GM12878 (cell line): ENCODE data around the gene USH1G. TPM values are rescaled to one million over a fixed set of nuclear protein-coding genes. Genes with fewer than 3 reads are reported as not detected.

Experiments
- ATAC-seq: fragments of 200-7000 bp; cut with Tn5 transposase; 3 replicates; pipeline ENCODE4 v1.9.1; 2020; ENCODE audit warnings: mild to moderate bottlenecking, moderate library complexity
- BruUV-seq: library from RNA; stranded (reverse); fragments of 400-500 nt; replicated peaks from 2 replicates; lab custom pipeline; 2021; lab: Mats Ljungman, UMichigan
- CTCF ChIA-PET: fragments of 300-600 bp; sonication (Branson Sonifier 250); formaldehyde crosslinking; extraction: SDS; loops from one replicate; lab custom pipeline; 2021; ENCODE audit warnings: inconsistent platforms; lab: Yijun Ruan, JAX
- POLR2A ChIA-PET: fragments of 350-600 bp; formaldehyde crosslinking; extraction: SDS; loops from one replicate; lab custom pipeline; 2021; ENCODE audit warnings: inconsistent platforms; lab: Charles Lee
- RAD21 ChIA-PET: fragments of 300-600 bp; sonication (Branson Sonifier 250); formaldehyde crosslinking; loops from one replicate; lab custom pipeline; 2023; ENCODE audit warnings: antibody characterized with exemption; ENCODE audit not compliant: unreplicated experiment; lab: Charles Lee
- SMC1A ChIA-PET: fragments of 300-600 bp; sonication (Branson Sonifier 250); formaldehyde crosslinking; loops from one replicate; lab custom pipeline; 2023; ENCODE audit not compliant: unreplicated experiment, uncharacterized antibody; lab: Charles Lee
- DNase-seq: peaks from one replicate; pipeline ENCODE4 v3.0.0-alpha.2; 2011; ENCODE audit warnings: low read depth, low spot score
- FAIRE-seq: peaks from 3 replicates; lab custom pipeline; 2011; peaks lifted over from hg19 to GRCh38; lab: Jason Lieb, UNC
- H2AFZ ChIP-seq: 2 replicates; pipeline ENCODE4 v1.6.0; 2011; ENCODE audit warnings: low read depth, low read length, control low read depth; ENCODE audit not compliant: control insufficient read depth
- H3K27ac ChIP-seq: 2 replicates; pipeline ENCODE4 v1.5.1; 2011; ENCODE audit warnings: control low read depth; ENCODE audit not compliant: control insufficient read depth, insufficient read depth
- H3K27me3 ChIP-seq, 2 experiments: replicated peaks in 1 of 2; 2 replicates each; pipeline versions ENCODE4 v1.6.0 to v1.6.1; 2011; ENCODE audit warnings: low read length in 1 of 2; ENCODE audit not compliant: control insufficient read depth in 2 of 2, insufficient read depth in 2 of 2
- H3K36me3 ChIP-seq, 2 experiments: 2 replicates each; pipeline ENCODE4 v1.5.1; 2011; ENCODE audit warnings: low read length in 1 of 2; ENCODE audit not compliant: control insufficient read depth in 2 of 2, insufficient read depth in 2 of 2
- H3K4me1 ChIP-seq: 2 replicates; pipeline ENCODE4 v1.6.1; 2011; ENCODE audit warnings: mild to moderate bottlenecking, low read length, moderate library complexity, mixed read lengths; ENCODE audit not compliant: control insufficient read depth, insufficient read depth
- H3K4me2 ChIP-seq: 2 replicates; pipeline ENCODE4 v1.6.0; 2011; ENCODE audit warnings: control low read depth; ENCODE audit not compliant: control insufficient read depth, insufficient read depth
- H3K4me3 ChIP-seq: fragments of 200-600 bp; sonication (generic); 2 replicates; pipeline ENCODE4 v1.5.1; 2016
- H3K79me2 ChIP-seq: 2 replicates; pipeline ENCODE4 v1.6.0; 2011; ENCODE audit warnings: low read length; ENCODE audit not compliant: control insufficient read depth, insufficient read depth
- H3K9ac ChIP-seq: 2 replicates; pipeline ENCODE4 v1.8.0; 2011; ENCODE audit warnings: low read length, control low read depth, mixed read lengths; ENCODE audit not compliant: control insufficient read depth, insufficient read depth
- H3K9me3 ChIP-seq: replicated peaks from 3 replicates; pipeline ENCODE4 v1.5.1; 2011; ENCODE audit warnings: mild to moderate bottlenecking, low read length; ENCODE audit not compliant: control insufficient read depth, insufficient read depth
- H4K20me1 ChIP-seq: 2 replicates; pipeline ENCODE4 v1.6.0; 2011; ENCODE audit not compliant: control insufficient read depth, insufficient read depth
- BRCA1 ChIP-seq: IDR thresholded peaks from 2 replicates; pipeline ENCODE4 v1.6.1; 2011; ENCODE audit warnings: low read depth, low read length, improper control_type of control experiment
- EGR1 ChIP-seq, 2 experiments: IDR thresholded peaks; 1 replicate in 1 of 2; 2 replicates in 1 of 2; pipeline ENCODE4 v1.6.1; 2011 to 2012; ENCODE audit warnings: low read depth in 2 of 2, low read length in 2 of 2, borderline replicate concordance in 1 of 2, mild to moderate bottlenecking in 1 of 2, moderate library complexity in 1 of 2
- ELK1 ChIP-seq: IDR thresholded peaks from 2 replicates; pipeline ENCODE4 v1.6.1; 2012; ENCODE audit warnings: low read depth, low read length, improper control_type of control experiment
- HDAC6 ChIP-seq: fragments of 200-600 bp; sonication (generic); IDR thresholded peaks from one replicate; pipeline ENCODE4 v1.8.0; 2017; ENCODE audit warnings: antibody characterized with exemption; ENCODE audit not compliant: unreplicated experiment
- IRF3 ChIP-seq: fragments of 450-650 bp; IDR thresholded peaks from 2 replicates; pipeline ENCODE4 v1.6.1; 2014; ENCODE audit warnings: mild to moderate bottlenecking
- JUNB ChIP-seq: IDR thresholded peaks from 2 replicates; pipeline ENCODE4 v1.6.1; 2016; ENCODE audit warnings: antibody characterized with exemption, mild to moderate bottlenecking
- KLF5 ChIP-seq: fragments of 450-650 bp; IDR thresholded peaks from 2 replicates; pipeline ENCODE4 v1.6.1; 2014; ENCODE audit warnings: mild to moderate bottlenecking; ENCODE audit not compliant: partially characterized antibody
- LARP7 ChIP-seq: fragments of 450-650 bp; IDR thresholded peaks from 2 replicates; pipeline ENCODE4 v1.6.1; 2017; ENCODE audit warnings: mild to moderate bottlenecking
- MYB ChIP-seq: fragments of 150-350 bp; IDR thresholded peaks from 2 replicates; pipeline ENCODE4 v1.6.1; 2014; ENCODE audit warnings: mild to moderate bottlenecking, low read depth, low read length, borderline replicate concordance
- NKRF ChIP-seq: fragments of 450-650 bp; conservative IDR thresholded peaks from 2 replicates; pipeline ENCODE4 v1.6.1; 2017; ENCODE audit warnings: mild to moderate bottlenecking, moderate library complexity
- ZNF207 ChIP-seq: fragments of 450-650 bp; IDR thresholded peaks from 2 replicates; pipeline ENCODE4 v1.6.1; 2014; ENCODE audit warnings: antibody characterized with exemption, mild to moderate bottlenecking, borderline replicate concordance
- WGBS: methylation state at CpG from one replicate; pipeline ENCODE4 v1.1.6; 2016; ENCODE audit warnings: low lambda C conversion rate; ENCODE audit not compliant: insufficient replicate concordance, insufficient coverage; ENCODE audit errors: missing lambda C conversion rate; 5-methylcytosine and 5-hydroxymethylcytosine counted together
- in situ Hi-C: fragments of 300-500 bp; cut with MboI; formaldehyde crosslinking; loops from 9 replicates; pipeline ENCODE4 v1.14.3; 2018; ENCODE audit warnings: mixed read lengths
- intact Hi-C: fragments of 100-400 bp; cut with micrococcal nuclease; formaldehyde crosslinking; loops from one replicate; pipeline ENCODE4 v1.14.2; 2022; ENCODE audit not compliant: unreplicated experiment
- polyA plus RNA-seq, 11 experiments: library from polyadenylated mRNA; depleted of rRNA in 4 of 11; unstranded in 6 of 11; stranded (reverse) in 5 of 11; fragments of >200 nt; fragmentation: Nextera tagmentation in 4 of 11; fragmentation: Illumina TruSeq in 1 of 11; extraction: Ambion mirVana in 4 of 11; extraction: Trizol in 1 of 11; gene quantifications; 1 replicate in 1 of 11; 2 replicates in 10 of 11; pipeline versions ENCODE4 v1.2.1 to v1.2.3, GENCODE V29; 2011 to 2016; ENCODE audit warnings: inconsistent platforms in 2 of 11, missing spikeins in 2 of 11, low read depth in 1 of 11
- total RNA-seq, 4 experiments: library from RNA; depleted of rRNA in 3 of 4; stranded (reverse); fragments of >200 nt in 3 of 4; fragmentation: Illumina TruSeq in 1 of 4; extraction: Trizol in 1 of 4; gene quantifications; 2 replicates each; pipeline versions ENCODE4 v1.2.1 to v1.2.3, GENCODE V29; 2013 to 2021

Gene USH1G
- total and polyA plus RNA-seq, 10 of the 15 experiments (the other 5 are each of a cell fraction or from before 2014, with no cell fraction given), result 0.05 to 0.62 (median 0.09) TPM; not detected in 7

- 56% methylated on average over 8 of the region's 8 CpGs for WGBS
- intact Hi-C loops (no loop called here), in situ Hi-C loops (no loop called here)
- H4K20me1 ChIP-seq, result no peaks in the 10 kb centered on the region
- no peak for TF ChIP-seq ELK1
- no peak for TF ChIP-seq EGR1 (IDR thresholded peaks at IDR 0.05; ENCODE audit: borderline replicate concordance in 1 of 2, low read depth in 2 of 2, low read length in 2 of 2)
- no peak for TF ChIP-seq BRCA1
- TF ChIP-seq KLF5, result no peak
- no peak for TF ChIP-seq IRF3
- no peak for TF ChIP-seq ZNF207
- no peak for TF ChIP-seq NKRF
- no peak for TF ChIP-seq MYB
- TF ChIP-seq HDAC6, result no peak
- no peak for TF ChIP-seq LARP7
- no peak for TF ChIP-seq JUNB
- no peak overlapping the region for H3K4me2 ChIP-seq
- no peak overlapping the region for H3K4me3 ChIP-seq
- H3K4me1 ChIP-seq, result no peaks in the 10 kb centered on the region
- no peak for DNase-seq
- SMC1A ChIA-PET, result interaction anchor here (0.6 kb wide), 1 partner anchor 60 kb away, joined by 3 read pairs; no protein-coding TSS in a partner anchor
- CTCF ChIA-PET, result interaction anchor here (12.7 kb wide), 1 partner anchor 9 kb away, joined by 92 read pairs; no protein-coding TSS in a partner anchor
- H3K79me2 ChIP-seq, result no peaks in the 10 kb centered on the region
- FAIRE-seq, result no peak
- RAD21 ChIA-PET, result interaction anchor here (0.5 to 1.6 kb wide), 2 partner anchors 10 to 140 kb away, joined by 3 to 6 read pairs; no protein-coding TSS in a partner anchor
- no TSS peak for BruUV-seq
- POLR2A ChIA-PET, result interaction anchor here (0.5 to 1.5 kb wide), 2 partner anchors 12 to 43 kb away, joined by 3 read pairs; no protein-coding TSS in a partner anchor
- H3K9ac ChIP-seq, result no peak overlapping the region
- no peak overlapping the region for H3K27ac ChIP-seq
- no peak overlapping the region for H2AFZ ChIP-seq
- H3K9me3 ChIP-seq, result no peaks in the 10 kb centered on the region
- ATAC-seq, result no peak
- H3K27me3 ChIP-seq, result peaks cover 7 to 11% of the 10 kb centered on the region in 2 experiments; a peak in 3 of 4 replicates
- no peaks in the 10 kb centered on the region for H3K36me3 ChIP-seq
These were observed 48.2 kb upstream of the USH1G start for GRCh38 chr17:74971069-74971841.
